NCI-H2196 treated with DMSO at 0.1 percent for 48 hours (cell line): Measurements from ENCODE around the gene ASB18.

Source experiments
- DNase-seq: peaks from one replicate; lab custom pipeline; 2025; ENCODE audit not compliant: unreplicated experiment; lab: John Stamatoyannopoulos, UW

The ASB18 gene

DNA sequence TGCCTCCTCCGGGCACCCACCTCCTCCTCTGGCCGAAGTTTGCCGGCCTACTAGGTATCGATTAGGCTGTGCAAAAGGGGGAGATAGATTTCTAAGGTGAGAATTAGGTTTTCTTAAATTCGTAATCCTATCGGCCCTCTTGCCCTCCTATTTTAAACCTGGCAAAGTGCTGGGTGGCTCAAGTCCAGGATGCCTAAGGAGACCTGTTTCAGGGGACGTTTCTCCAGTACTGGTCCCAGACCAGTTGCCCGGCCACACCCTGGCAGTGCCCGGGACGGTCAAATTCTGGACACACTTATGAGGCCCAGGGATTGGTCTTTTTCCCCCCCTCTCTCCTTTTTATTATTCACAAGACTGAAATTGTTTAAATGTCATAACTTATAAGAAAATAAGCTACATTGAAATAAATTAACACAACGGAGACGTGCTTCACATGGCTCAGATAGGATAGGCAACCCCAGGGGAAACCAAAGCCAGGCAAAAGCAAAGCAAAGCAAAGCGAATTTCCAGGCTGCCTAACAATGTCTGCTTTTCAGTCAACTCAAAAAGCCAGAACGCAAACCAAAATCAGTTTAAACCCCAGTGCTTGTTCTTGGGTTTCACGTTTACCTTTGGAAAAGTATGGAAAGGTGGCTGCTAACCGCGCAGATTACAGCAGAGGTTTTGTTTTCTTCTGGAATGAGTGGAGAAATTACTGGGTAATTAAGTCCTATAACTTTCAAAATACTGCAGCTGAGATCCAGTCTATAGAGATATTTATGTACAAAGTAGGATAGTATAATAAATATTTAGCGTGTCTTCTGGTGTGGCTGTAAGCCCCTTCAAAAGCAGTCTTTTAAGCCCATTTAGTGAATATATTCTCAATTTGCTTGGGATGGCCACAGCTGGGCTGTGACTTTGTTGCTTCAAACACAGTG lies 99.0 kb downstream of the ASB18 start:
- no peak for DNase-seq

DNA sequence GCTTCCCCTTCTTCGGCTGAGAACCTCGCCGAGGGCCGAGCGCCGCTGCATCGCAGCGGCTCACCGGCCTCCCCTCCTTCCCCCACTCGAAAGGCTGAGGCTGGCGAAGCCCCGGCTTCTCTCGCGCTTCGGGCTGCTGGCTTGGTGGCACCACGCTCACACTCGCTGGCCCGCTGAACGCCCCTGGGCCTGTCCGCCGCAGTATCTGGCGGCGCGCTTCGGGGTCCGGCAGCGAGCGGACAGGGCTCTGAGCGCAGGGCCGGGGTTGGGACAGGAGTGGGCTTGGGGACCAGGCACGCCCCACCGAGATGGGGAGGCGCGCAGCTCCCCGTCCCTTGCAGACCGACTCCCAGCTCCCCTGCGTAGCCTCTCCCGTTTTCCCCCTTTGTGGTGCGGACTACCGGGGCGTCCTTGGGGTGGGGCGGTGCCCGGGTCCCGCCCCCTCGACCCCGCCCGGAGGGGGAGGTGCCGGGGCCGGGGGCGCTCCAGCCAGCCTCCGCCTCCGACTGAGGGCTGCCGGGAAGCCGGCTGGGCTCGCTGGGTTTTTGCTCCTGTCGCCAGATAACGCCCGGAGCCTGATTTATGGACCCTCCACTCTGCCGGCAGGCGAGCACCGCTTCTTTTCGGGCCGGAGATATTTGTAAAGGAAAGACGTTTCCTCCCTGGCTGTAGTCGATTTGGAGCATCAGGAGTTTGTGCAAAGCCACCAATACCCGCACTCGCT lies 99.8 kb downstream of the ASB18 start:
- DNase-seq, result no peak

GRCh38 chr2:236163471-236164200 lies 100.6 kb downstream of the ASB18 start:
- DNase-seq, result no peak

- DNase-seq, result no peak
Measured at GRCh38 chr2:236162882-236163470, 101.2 kb downstream of the ASB18 start.

DNA sequence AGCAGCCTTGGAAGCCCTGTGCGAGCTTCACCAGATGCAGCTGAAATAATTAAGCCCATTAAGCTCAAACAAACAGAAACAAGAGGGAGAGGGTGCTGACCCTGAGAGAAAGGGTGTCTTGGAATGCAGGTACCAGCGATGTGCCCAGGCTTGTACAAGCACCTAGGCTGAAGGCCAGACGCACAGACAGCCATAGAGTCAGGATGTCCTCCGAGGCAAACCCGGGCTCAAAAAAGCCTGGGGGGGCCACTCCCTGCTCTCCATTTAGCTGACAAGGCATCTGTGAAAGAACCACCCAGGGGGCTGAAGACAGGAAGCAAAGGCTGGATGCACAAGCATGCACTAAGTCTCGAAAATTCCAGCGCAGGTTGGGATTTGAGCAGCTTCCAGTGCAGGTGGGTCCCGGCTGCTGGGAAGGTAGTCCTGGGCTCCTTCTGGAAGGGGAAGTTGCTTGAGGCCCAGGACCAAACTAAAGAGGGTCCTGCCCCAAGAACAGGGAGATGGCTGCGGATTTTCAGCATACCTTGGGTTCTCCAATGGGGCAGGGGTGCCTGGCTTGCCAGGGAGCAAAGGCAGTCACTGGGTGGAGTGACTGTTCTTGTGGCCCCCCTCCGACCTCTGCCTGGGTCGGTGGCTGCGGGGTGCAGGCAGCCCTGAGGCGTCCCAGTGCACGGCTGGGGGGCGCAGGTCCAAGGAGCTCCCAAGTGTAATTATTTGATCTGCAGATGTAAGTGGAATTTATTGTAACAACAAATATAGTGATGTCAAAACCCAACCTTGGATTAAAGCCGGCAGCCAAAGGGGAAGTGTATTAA lies 102.0 kb downstream of the ASB18 start:
- DNase-seq, result no peak

- DNase-seq, result no peak
Measured at GRCh38 chr2:236161531-236161930, 102.7 kb downstream of the ASB18 start.

GRCh38 chr2:236161082-236161462 lies 103.1 kb downstream of the ASB18 start:
- DNase-seq, result no peak

DNA sequence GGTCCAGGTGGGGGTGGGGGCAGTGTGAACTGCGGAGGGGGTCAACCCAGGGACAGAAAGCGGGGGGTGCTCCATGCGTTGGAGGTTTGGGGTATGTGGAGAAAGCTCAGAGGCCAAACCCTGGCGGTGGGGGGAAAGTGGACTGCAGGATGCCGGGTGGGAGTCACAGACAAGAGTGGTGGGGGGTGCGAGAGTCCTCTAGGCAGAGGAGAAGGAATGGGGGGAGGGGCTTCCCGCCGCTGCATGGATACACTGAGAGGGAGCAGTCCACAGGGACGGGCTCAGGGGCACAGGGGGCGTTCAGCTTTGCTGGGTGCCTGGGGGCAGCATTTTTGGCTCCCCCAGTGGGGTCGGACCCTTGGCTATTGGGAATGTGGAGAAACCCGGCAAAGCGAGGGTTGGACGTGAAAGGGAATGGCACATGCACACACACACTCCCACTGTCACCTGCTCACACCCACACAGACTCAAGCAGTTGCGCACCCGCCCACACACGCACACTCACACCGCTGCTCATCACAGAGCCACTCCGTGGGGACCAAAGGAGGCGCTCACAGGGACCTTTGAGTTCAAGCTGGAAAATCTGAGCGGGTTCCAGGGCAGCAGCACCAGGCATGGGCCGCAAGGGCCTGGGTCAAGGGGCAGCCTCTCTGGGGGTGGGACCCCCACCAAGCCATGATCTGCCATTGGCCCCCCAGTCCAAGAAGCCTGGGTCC lies 103.7 kb downstream of the ASB18 start:
- DNase-seq, result no peak

GRCh38 chr2:236159778-236160170 lies 104.4 kb downstream of the ASB18 start:
- no peak for DNase-seq

DNA sequence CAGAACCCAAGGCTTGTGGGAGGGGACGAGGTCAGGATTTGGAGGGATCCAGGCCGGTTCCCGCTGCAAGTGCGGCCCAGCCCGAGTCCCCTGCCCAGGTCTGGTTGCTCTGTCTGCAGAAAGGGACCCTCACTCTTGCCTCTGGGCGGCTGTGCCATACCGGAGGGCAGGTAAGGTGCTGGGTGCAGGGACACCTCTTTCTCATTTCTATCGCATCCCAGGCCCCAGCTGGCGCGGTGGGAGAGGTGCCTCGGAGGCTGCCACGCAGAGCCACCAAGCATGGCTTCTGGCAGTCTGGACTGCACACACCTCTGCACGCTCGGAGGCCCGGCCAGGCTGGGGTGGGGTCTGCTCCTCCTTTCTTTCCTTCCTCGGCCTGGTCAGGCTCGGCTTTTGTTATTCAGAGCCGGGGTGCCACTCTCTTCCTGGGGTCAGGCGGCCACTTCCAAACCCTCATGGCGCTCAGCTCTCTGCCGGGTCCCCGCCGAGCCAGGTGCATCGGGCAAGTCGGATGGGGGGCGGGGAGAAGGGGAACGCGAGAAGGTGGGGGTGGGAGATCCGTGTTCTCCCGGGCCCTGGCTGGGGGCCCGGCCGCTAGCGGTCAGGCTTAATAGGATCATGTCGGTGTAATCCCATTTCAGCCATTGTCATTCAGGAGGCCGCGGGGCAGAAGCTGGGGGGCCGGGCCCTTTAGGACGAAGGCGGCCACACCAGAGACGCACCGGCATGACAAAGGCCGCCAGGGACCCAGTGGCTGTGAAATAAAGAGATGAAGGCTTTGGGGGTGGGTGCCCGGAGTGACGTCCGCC lies 105.0 kb downstream of the ASB18 start:
- no peak for DNase-seq

- DNase-seq, result no peak
Measured at GRCh38 chr2:236157815-236158498, 106.2 kb downstream of the ASB18 start.

- DNase-seq, result no peak
Measured at GRCh38 chr2:236157366-236157765, 106.8 kb downstream of the ASB18 start.

- no peak for DNase-seq
Measured at GRCh38 chr2:236156860-236157194, 107.4 kb downstream of the ASB18 start.

- no peak for DNase-seq
Measured at GRCh38 chr2:236156095-236156859, 107.9 kb downstream of the ASB18 start.

- DNase-seq, result no peak
Measured at GRCh38 chr2:236155406-236155805, 108.8 kb downstream of the ASB18 start.

GRCh38 chr2:236146436-236146835 lies 117.8 kb downstream of the ASB18 start:
- no peak for DNase-seq

DNA sequence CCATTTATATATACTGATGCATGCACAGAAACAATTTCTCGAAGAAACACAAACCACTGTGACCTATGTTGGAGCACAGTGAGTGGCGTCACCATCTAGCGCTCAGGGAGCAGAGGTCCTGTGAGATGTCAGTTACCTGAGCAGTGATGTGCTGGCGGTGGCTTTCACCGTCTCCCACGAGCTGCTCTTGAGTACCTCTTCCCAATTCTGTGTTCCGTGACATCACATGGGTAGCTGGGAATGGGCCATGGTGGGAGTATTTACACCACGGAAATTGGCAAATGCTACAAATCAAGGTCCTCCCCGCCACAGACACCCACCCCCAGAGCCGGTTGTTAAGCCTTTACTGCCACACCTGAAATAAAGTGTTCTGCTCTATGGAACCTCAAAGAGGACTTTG lies 120.4 kb downstream of the ASB18 start:
- no peak for DNase-seq
